HG03135 (cell line): ENCODE measurements around the gene AIFM1.

Source experiments
- ATAC-seq: cut with Tn5 transposase; IDR thresholded peaks from one replicate; pipeline ENCODE4 v1.9.1; 2021; ENCODE audit warnings: mild to moderate bottlenecking, moderate library complexity; ENCODE audit not compliant: unreplicated experiment

Gene AIFM1

GRCh38 chrX:130171446-130172126 lies 5.9 kb upstream of the AIFM1 start, which contains the start of gene RAB33A:
RAB33A (plus strand) TSS chrX:130171962; CDS start chrX:130172063, 101 bp downstream.
- ATAC-seq, result peak; percentile 3

- peak; percentile 64 for ATAC-seq
Observed at GRCh38 chrX:130170752-130171445, 5.3 kb upstream of the AIFM1 start.

- ATAC-seq, result no peak
Observed at GRCh38 chrX:130167040-130167439, 1.4 kb upstream of the AIFM1 start.

GRCh38 chrX:130166503-130166777 lies 799 bp upstream of the AIFM1 start:
- no peak for ATAC-seq

GRCh38 chrX:130165181-130165702 lies 399 bp downstream of the AIFM1 start:
- ATAC-seq, result no peak

- ATAC-seq, result no peak
Observed at GRCh38 chrX:130163398-130163797, 2.2 kb downstream of the AIFM1 start.

- ATAC-seq, result no peak
Observed at GRCh38 chrX:130162094-130162735, 3.4 kb downstream of the AIFM1 start.

- ATAC-seq, result no peak
Observed at GRCh38 chrX:130159776-130160175, 5.9 kb downstream of the AIFM1 start.

GRCh38 chrX:130158311-130158710 lies 7.3 kb downstream of the AIFM1 start:
- ATAC-seq, result no peak

- ATAC-seq, result no peak
Observed at GRCh38 chrX:130155564-130155963, 10.1 kb downstream of the AIFM1 start.

GRCh38 chrX:130147631-130148030 lies 18.0 kb downstream of the AIFM1 start:
- no peak for ATAC-seq

- no peak for ATAC-seq
Observed at GRCh38 chrX:130145123-130145522, 20.5 kb downstream of the AIFM1 start.

GRCh38 chrX:130144509-130144908 lies 21.1 kb downstream of the AIFM1 start:
- no peak for ATAC-seq

- no peak for ATAC-seq
Observed at GRCh38 chrX:130139474-130140201, 26.0 kb downstream of the AIFM1 start.

- no peak for ATAC-seq
Observed at GRCh38 chrX:130136961-130137360, 28.7 kb downstream of the AIFM1 start.

GRCh38 chrX:130136496-130136895 lies 29.1 kb downstream of the AIFM1 start:
- no peak for ATAC-seq

GRCh38 chrX:130130990-130131389 lies 34.7 kb downstream of the AIFM1 start:
- no peak for ATAC-seq

- ATAC-seq, result no peak
Observed at GRCh38 chrX:130125091-130125874, 40.4 kb downstream of the AIFM1 start.

- ATAC-seq, result no peak
Observed at GRCh38 chrX:130124577-130124976, 41.1 kb downstream of the AIFM1 start.

GRCh38 chrX:130121505-130121800 lies 44.2 kb downstream of the AIFM1 start:
- no peak for ATAC-seq
